Gastrocnemius medialis (tissue), 4 donors: Measurements from ENCODE around the gene ZRANB3.

Experiments used
- CTCF ChIP-seq, 5 experiments: fragments of 450-650 bp in 3 of 5; fragments of 200-600 bp in 2 of 5; sonication (generic) in 2 of 5; IDR thresholded peaks in 4 of 5; conservative IDR thresholded peaks in 1 of 5; 1 replicate in 4 of 5; 2 replicates in 1 of 5; pipeline ENCODE4 v1.5.1; 2016 to 2019; ENCODE audit warnings: antibody characterized with exemption in 5 of 5, mild to moderate bottlenecking in 3 of 5, moderate library complexity in 3 of 5
- POLR2A ChIP-seq, 2 donors: fragments of 450-650 bp; IDR thresholded peaks; one replicate each; pipeline ENCODE4 v1.6.1; 2017; ENCODE audit warnings: antibody characterized with exemption in 2 of 2, mild to moderate bottlenecking in 2 of 2, moderate library complexity in 2 of 2

- TF ChIP-seq CTCF (IDR thresholded peaks at IDR 0.05 in 4 of 5, conservative IDR thresholded peaks at IDR 0.05 in 1 of 5), result no peak
- TF ChIP-seq POLR2A (IDR thresholded peaks at IDR 0.05), result no peak
Measured at GRCh38 chr2:135174049-135174809, 356.8 kb downstream of the ZRANB3 start.
